Umbilical cord (tissue), 2 donors: ENCODE data around the gene FERMT3. TPM values are rescaled to one million over a fixed set of nuclear protein-coding genes. Genes with fewer than 3 reads are reported as not detected.
"Not testable (repeated sequence)": the region's sequence is repeated elsewhere in the genome, so short reads cannot be mapped to it uniquely, and the experiment has no call there.

Experiments
- DNase-seq: peaks from one replicate; pipeline ENCODE4 v3.0.0-alpha.2; 2015; ENCODE audit warnings: low spot score
- total RNA-seq: library from RNA; depleted of rRNA; stranded (reverse); fragments of >200 nt; gene quantifications from one replicate; pipeline ENCODE4 v1.2.3, GENCODE V29; 2014; ENCODE audit warnings: low replicate concordance; ENCODE audit not compliant: insufficient read depth

FERMT3 gene
- total RNA-seq, 1 donor from 2014 or later: 14.2 TPM

GRCh38 chr11:64234647-64235379, 28.3 kb downstream of the FERMT3 start:
- no peak for DNase-seq

GRCh38 chr11:64235437-64236161, 29.1 kb downstream of the FERMT3 start:
- no peak for DNase-seq

- no peak for DNase-seq
These were observed 31.0 kb downstream of the FERMT3 start for GRCh38 chr11:64237484-64237951.

GRCh38 chr11:64238076-64238475, 31.6 kb downstream of the FERMT3 start:
- no peak for DNase-seq

GRCh38 chr11:64238999-64239398, 32.5 kb downstream of the FERMT3 start:
- DNase-seq: no peak

GRCh38 chr11:64239662-64240434, 33.3 kb downstream of the FERMT3 start:
- peak; percentile 42 for DNase-seq

GRCh38 chr11:64240435-64241240, 34.1 kb downstream of the FERMT3 start, which contains the start of gene FKBP2:
Gene FKBP2 (plus strand): TSS chr11:64241095. CDS start chr11:64242388, 1,293 bp downstream.
- peak; percentile 98 for DNase-seq

GRCh38 chr11:64241241-64241490, 34.6 kb downstream of the FERMT3 start:
- peak; percentile 100 for DNase-seq

GRCh38 chr11:64241491-64242374, 35.2 kb downstream of the FERMT3 start:
- DNase-seq: peak; percentile 59

- no peak for DNase-seq
These were observed 36.8 kb downstream of the FERMT3 start for GRCh38 chr11:64243236-64243854.

- DNase-seq: no peak
These were observed 37.6 kb downstream of the FERMT3 start for GRCh38 chr11:64244107-64244506.

- no peak for DNase-seq
These were observed 38.4 kb downstream of the FERMT3 start for GRCh38 chr11:64244966-64245365.

GRCh38 chr11:64245401-64245796, 38.9 kb downstream of the FERMT3 start:
- no peak for DNase-seq

- DNase-seq: peak; percentile 80
These were observed 39.5 kb downstream of the FERMT3 start for GRCh38 chr11:64245797-64246620.

- DNase-seq: not testable (repeated sequence)
These were observed 40.0 kb downstream of the FERMT3 start for GRCh38 chr11:64246621-64246870.

GRCh38 chr11:64246871-64247728, 40.6 kb downstream of the FERMT3 start, which contains the start of gene PPP1R14B:
Gene PPP1R14B (minus strand): TSS chr11:64246943. CDS start chr11:64246673, 270 bp downstream.
- DNase-seq: peak; percentile 91

GRCh38 chr11:64247729-64248531, 41.4 kb downstream of the FERMT3 start:
- DNase-seq: no peak
